ENCODE data around the gene TMEM200C. TPM values are rescaled to one million over a fixed set of nuclear protein-coding genes. Genes with fewer than 3 reads are reported as not detected.
A peak's percentile ranks its signal among the peaks of the same experiment; 100 is the strongest.
"Not testable (repeated sequence)": the region's sequence is repeated elsewhere in the genome, so short reads cannot be mapped to it uniquely, and the experiment has no call there.

The TMEM200C gene
- total RNA-seq, 4 donors from 2014 or later, result under 0.01 to 0.19 (median 0.13) TPM; not detected in 1

DNA sequence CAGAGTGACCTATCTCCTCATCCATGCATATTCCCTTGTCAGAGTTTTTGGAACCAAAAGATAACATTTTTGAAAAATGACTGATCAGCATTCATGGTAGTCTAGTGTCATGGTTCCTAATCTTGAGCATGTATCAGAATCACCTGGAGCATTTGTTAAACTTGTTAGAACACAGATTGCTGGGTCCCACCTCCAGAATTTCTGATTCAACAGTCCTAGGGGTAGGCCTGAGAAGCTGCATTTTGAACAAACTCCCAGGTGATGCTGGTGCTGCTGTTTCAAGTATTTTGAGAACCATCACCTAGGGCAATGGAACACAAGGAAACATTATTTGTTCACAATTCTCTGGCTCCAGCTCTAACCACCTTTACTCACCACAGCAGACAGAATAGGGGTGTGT lies 21.0 kb downstream of the TMEM200C start:
- no peaks in the 10 kb centered on the region for H3K9me3 ChIP-seq
- H3K36me3 ChIP-seq, result no peaks in the 10 kb centered on the region
- no peak overlapping the region for H3K4me3 ChIP-seq
- H3K27me3 ChIP-seq, result no peaks in the 10 kb centered on the region
- TF ChIP-seq CTCF (IDR thresholded peaks at IDR 0.05) (no peak), POLR2A (IDR thresholded peaks at IDR 0.05) (no peak)
- H3K4me1 ChIP-seq, result no peaks in the 10 kb centered on the region
- DNase-seq, result no peak
- H3K27ac ChIP-seq, result no peak overlapping the region

DNA sequence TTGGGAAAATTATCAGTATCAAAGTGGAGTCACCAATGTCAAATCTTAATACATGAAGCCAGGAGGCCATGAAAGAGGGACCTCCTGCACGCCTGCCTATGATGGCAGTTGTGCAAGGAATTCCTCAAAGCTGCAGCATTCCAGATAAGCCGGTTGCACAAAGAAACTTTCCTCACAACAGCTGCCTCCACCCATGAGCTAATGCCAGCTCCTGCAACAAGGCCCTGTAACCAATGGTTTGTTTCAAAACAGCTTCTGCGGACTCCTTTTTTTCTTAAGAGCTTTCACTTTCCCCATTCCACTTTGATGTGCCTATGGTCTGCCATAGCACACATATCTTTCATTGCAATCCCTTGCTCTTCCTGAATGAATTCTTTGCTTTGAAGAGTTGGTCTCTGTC lies 22.4 kb downstream of the TMEM200C start:
- no peak for DNase-seq
- Histone ChIP-seq H3K27me3 (no peaks in the 10 kb centered on the region), H3K9me3 (no peaks in the 10 kb centered on the region), H3K27ac (no peak overlapping the region), H3K4me3 (no peak overlapping the region), H3K4me1 (no peaks in the 10 kb centered on the region), H3K36me3 (no peaks in the 10 kb centered on the region)
- TF ChIP-seq CTCF (IDR thresholded peaks at IDR 0.05) (no peak), POLR2A (IDR thresholded peaks at IDR 0.05) (no peak)

DNA sequence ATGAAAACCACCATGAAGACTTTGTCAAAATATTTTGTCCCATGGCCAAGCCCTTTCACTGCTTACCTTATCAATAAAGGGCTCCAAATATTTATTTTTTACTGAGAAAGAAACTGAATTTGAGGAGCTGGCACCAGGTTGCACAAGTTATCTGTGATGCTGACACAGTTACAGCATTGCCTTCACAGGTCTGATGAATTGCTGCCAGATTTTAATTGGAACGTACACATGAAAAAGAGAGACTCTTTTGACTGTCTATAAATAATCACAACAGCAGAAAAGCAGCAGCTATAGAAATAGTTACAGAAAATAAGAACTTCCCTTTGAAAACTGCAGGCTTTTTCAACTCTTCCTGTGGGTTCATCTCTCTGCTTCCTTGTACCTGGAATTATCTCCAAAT lies 23.9 kb downstream of the TMEM200C start:
- H3K9me3 ChIP-seq, result no peaks in the 10 kb centered on the region
- no peaks in the 10 kb centered on the region for H3K4me1 ChIP-seq
- H3K36me3 ChIP-seq, result no peaks in the 10 kb centered on the region
- H3K4me3 ChIP-seq, result no peak overlapping the region
- no peak for DNase-seq
- no peak overlapping the region for H3K27ac ChIP-seq
- no peaks in the 10 kb centered on the region for H3K27me3 ChIP-seq
- TF ChIP-seq POLR2A (IDR thresholded peaks at IDR 0.05) (no peak), CTCF (IDR thresholded peaks at IDR 0.05) (no peak)

DNA sequence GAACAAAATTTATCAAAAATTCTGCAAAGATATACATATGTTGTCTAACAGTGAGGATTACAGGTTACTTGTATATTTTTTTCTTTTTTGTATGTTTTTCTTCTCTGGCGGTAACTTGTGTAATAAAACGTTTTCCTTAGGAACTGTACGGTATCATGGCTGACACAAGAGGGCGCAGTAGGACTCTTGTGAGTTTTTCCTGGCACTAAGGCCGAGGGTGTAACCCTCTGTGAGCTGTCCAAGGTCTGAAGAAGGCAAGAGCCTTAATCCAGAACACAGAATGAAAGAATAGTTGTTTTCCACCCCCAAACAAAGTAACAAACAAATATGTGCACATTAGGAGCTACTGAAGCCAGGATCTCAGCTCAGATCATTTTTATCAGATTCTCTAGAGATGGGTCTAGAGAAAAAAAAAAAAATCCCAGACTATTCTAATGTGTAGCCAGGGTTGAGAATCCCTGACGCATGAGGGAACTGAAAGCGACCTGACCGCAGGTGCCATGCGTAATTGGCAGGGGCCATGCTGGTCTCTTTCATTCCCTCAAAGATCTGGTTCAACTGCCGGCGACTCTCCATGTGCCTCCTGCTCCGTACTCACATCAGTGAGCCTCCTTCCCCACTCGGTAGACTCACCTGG lies 27.0 kb downstream of the TMEM200C start:
- no peak overlapping the region for H3K27ac ChIP-seq
- no peak for TF ChIP-seq POLR2A (IDR thresholded peaks at IDR 0.05)
- peak in 4 of 6 experiments; percentile 44 to 85 (median 80) for TF ChIP-seq CTCF (IDR thresholded peaks at IDR 0.05)
- peak in 1 of 3 donors; percentile 82 for DNase-seq
- H3K4me3 ChIP-seq, result no peak overlapping the region
- H3K36me3 ChIP-seq, result no peaks in the 10 kb centered on the region
- H3K27me3 ChIP-seq, result no peaks in the 10 kb centered on the region
- no peaks in the 10 kb centered on the region for H3K4me1 ChIP-seq
- no peaks in the 10 kb centered on the region for H3K9me3 ChIP-seq

GRCh38 chr18:5865521-5865920 lies 29.8 kb downstream of the TMEM200C start:
- TF ChIP-seq POLR2A (IDR thresholded peaks at IDR 0.05) (no peak), CTCF (IDR thresholded peaks at IDR 0.05) (no peak)
- no peaks in the 10 kb centered on the region for H3K36me3 ChIP-seq
- no peak overlapping the region for H3K4me3 ChIP-seq
- DNase-seq, result no peak
- peaks cover 0 to 3% (median 0%) of the 10 kb centered on the region in 4 donors for H3K9me3 ChIP-seq
- H3K27me3 ChIP-seq, result no peaks in the 10 kb centered on the region
- no peak overlapping the region for H3K27ac ChIP-seq
- H3K4me1 ChIP-seq, result no peaks in the 10 kb centered on the region

DNA sequence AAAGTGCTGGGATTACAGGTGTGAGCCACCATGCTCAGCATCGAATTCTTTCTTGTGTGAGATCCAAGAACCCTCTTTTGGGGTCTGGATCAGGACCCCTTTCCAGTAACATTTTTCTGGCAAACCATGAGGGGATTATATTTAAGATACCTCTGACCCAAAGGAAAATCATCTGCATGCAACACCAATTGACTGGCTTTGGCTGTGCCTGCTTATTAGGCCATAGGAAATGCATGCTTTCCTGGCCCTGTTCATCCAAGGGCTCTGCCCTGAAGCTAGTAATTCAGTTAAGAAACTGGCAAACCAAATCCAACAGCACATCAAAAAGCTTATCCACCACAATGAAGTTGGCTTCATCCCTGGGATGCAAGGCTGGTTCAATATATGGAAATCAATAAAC lies 33.2 kb downstream of the TMEM200C start:
- H3K9me3 ChIP-seq, H3K27ac ChIP-seq, H3K4me3 ChIP-seq, DNase-seq, H3K4me1 ChIP-seq, H3K27me3 ChIP-seq, H3K36me3 ChIP-seq: not testable (repeated sequence)

All from Peyer's patch (tissue), 4 donors.